Measurements from ENCODE around the gene CNBP. TPM values are rescaled to one million over a fixed set of nuclear protein-coding genes. Genes with fewer than 3 reads are reported as not detected.

The CNBP gene
- total and polyA plus RNA-seq, 9 of the 15 experiments (the other 6 are each of a cell fraction or from before 2014, with no cell fraction given): 284 to 717 (median 412) TPM

DNA sequence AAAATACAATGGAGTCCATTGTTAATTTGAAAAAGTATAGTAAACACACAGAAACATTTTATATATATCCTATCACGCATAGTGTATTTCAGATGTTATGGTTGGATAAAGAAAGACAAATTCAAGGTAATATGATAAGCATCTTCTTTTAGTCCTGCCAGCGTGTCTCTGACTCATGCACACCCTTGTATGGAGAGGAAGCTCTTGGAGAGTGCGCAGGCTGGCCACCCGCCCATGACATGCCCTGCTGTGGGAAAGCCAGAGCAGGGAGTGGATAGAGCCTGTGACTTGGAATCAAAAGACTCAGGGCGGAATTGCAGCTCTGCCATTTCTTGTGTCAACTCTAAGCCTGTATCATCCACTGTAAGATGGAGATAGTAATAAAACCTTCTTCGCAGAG is 42.7 kb upstream of the CNBP start (continued):
- TF ChIP-seq CHD7 (IDR thresholded peaks at IDR 0.05; ENCODE audit: low read depth, low read length) (no peak), SLC30A9 (CRISPR knock-in tag; IDR thresholded peaks at IDR 0.05) (no peak), ZNF280A (IDR thresholded peaks at IDR 0.05; ENCODE audit: low read depth, partially characterized antibody) (no peak), CBFA2T3 (IDR thresholded peaks at IDR 0.05) (no peak), L3MBTL2 (IDR thresholded peaks at IDR 0.05) (0 out of 2 replicates have a peak, but pooled peaks have one; percentile 19), ETV1 (tag; conservative IDR thresholded peaks at IDR 0.05; ENCODE audit: low read depth) (peak; percentile 19; the same call in 1 of the 2 replicates), XRCC4 (IDR thresholded peaks at IDR 0.05; ENCODE audit: extremely low read depth, insufficient read depth, insufficient read length) (no peak), CBX2 (IDR thresholded peaks at IDR 0.05; ENCODE audit: insufficient read depth, low read length, poor library complexity, severe bottlenecking) (no peak), C11orf30 (IDR thresholded peaks at IDR 0.05; ENCODE audit: low read depth) (no peak), STAT5A (IDR thresholded peaks at IDR 0.05; ENCODE audit: borderline replicate concordance, low read length) (no peak), BRCA1 (IDR thresholded peaks at IDR 0.05) (no peak), BRCA1 (CRISPR knock-in tag; IDR thresholded peaks at IDR 0.05) (no peak), TEAD4 (IDR thresholded peaks at IDR 0.05; ENCODE audit: low read length) (no peak), TEAD4 (CRISPR knock-in tag; IDR thresholded peaks at IDR 0.05; ENCODE audit: borderline replicate concordance) (no peak), RHOXF2B (CRISPR knock-in tag; conservative IDR thresholded peaks at IDR 0.05) (no peak)
- TF ChIP-seq, protein P1, sequence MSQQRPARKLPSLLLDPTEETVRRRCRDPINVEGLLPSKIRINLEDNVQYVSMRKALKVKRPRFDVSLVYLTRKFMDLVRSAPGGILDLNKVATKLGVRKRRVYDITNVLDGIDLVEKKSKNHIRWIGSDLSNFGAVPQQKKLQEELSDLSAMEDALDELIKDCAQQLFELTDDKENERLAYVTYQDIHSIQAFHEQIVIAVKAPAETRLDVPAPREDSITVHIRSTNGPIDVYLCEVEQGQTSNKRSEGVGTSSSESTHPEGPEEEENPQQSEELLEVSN (IDR thresholded peaks at IDR 0.05; ENCODE audit: borderline replicate concordance in 1 of 2, extremely low read depth in 1 of 2, insufficient read depth in 1 of 2, insufficient read length in 1 of 2, low read depth in 1 of 2, low read length in 1 of 2, poor library complexity in 1 of 2, severe bottlenecking in 1 of 2): peak in 1 of 2 experiments; percentile 16

All from K562 (cell line).